Measurements from ENCODE around the gene TMEM212. TPM values are rescaled to one million over a fixed set of nuclear protein-coding genes. Genes with fewer than 3 reads are reported as not detected.

Gene TMEM212
- total RNA-seq, 1 experiment from 2014 or later = not detected

DNA sequence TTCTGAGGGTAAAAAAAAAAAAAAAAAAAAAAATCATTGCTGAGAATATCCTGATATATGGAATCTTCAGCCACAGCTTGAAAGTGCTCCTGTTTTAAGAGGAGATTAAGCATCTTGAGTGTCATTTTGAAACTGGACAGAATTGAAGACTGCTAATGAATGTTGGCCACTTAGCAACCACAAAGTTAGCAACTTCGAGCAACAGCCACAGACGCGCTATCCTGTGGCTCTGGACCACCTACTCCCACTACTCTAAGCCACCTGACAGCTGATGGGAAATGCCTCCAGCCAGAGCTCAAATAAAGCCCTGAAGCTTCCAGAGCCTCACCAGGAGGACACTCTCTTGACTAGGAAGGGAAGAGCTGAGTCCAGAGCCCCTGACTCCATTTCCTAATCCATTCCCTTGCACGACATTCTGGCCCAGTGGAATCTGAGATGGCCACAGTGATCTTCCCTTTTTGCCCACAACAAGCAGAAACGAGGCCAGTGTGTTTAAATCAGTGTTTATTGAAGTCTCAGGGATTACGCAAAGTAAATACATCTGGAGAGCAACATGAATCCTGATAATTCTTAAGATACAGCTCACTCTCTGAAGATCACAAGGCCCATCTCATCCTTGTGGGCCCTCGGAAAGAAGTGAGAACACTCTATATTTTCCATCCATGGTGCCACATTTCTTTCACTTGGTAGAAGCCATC is 58.6 kb downstream of the TMEM212 start:
- no peaks in the 10 kb centered on the region for H3K27me3 ChIP-seq (ENCODE audit: insufficient read depth, low read length)
- no peaks in the 10 kb centered on the region for H3K9me3 ChIP-seq (ENCODE audit: control insufficient read depth, low read depth, low read length)
- no peak overlapping the region for H3K9ac ChIP-seq (ENCODE audit: extremely low read depth, insufficient read length, low read length)
- no peak overlapping the region for H3K23ac ChIP-seq (ENCODE audit: insufficient read length, low read depth, low read length)
- TF ChIP-seq, protein P1, sequence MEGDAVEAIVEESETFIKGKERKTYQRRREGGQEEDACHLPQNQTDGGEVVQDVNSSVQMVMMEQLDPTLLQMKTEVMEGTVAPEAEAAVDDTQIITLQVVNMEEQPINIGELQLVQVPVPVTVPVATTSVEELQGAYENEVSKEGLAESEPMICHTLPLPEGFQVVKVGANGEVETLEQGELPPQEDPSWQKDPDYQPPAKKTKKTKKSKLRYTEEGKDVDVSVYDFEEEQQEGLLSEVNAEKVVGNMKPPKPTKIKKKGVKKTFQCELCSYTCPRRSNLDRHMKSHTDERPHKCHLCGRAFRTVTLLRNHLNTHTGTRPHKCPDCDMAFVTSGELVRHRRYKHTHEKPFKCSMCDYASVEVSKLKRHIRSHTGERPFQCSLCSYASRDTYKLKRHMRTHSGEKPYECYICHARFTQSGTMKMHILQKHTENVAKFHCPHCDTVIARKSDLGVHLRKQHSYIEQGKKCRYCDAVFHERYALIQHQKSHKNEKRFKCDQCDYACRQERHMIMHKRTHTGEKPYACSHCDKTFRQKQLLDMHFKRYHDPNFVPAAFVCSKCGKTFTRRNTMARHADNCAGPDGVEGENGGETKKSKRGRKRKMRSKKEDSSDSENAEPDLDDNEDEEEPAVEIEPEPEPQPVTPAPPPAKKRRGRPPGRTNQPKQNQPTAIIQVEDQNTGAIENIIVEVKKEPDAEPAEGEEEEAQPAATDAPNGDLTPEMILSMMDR (conservative IDR thresholded peaks at IDR 0.05) = no peak
- H3K27me3 Mint-ChIP-seq (ENCODE audit: low read depth) = no peaks in the 10 kb centered on the region
- no peaks in the 10 kb centered on the region for H3K4me1 ChIP-seq (ENCODE audit: insufficient read depth, low read length)
- no peak overlapping the region for H4K5ac ChIP-seq (ENCODE audit: insufficient read length, low read depth, low read length)
- no peak overlapping the region for H2BK5ac ChIP-seq (ENCODE audit: insufficient read length, low read length)
- H2BK15ac ChIP-seq (ENCODE audit: low read depth, low read length) = no peak overlapping the region
- H3K27ac Mint-ChIP-seq = no peak overlapping the region
- no peak overlapping the region for H2AK5ac ChIP-seq (ENCODE audit: insufficient read length, low read length)
- no peak overlapping the region for H3K14ac ChIP-seq (ENCODE audit: insufficient read depth, low read length)
- H3K18ac ChIP-seq (ENCODE audit: insufficient read length, low read depth, low read length) = no peak overlapping the region
- peaks cover 6 to 11% (median 8%) of the 10 kb centered on the region in 3 experiments for H3K36me3 Mint-ChIP-seq (ENCODE audit: insufficient read depth in 1 of 3, low read depth in 3 of 3)
- H3T11ph ChIP-seq (ENCODE audit: low read length) = no peak overlapping the region
- no peak overlapping the region for H4K8ac ChIP-seq (replicated peaks; ENCODE audit: insufficient read length, low read depth, low read length)
- H3K27ac ChIP-seq (ENCODE audit: insufficient read length, low read depth, low read length) = no peak overlapping the region
- H4K91ac ChIP-seq (ENCODE audit: insufficient read length, low read depth, low read length) = no peak overlapping the region
- peaks cover 3% of the 10 kb centered on the region in 2 experiments for H3K4me1 Mint-ChIP-seq
- H3K79me2 ChIP-seq (ENCODE audit: insufficient read depth, low read length) = no peaks in the 10 kb centered on the region
- H2BK12ac ChIP-seq (ENCODE audit: insufficient read length, low read depth, low read length) = no peak overlapping the region
- H3K56ac ChIP-seq (ENCODE audit: insufficient read length, low read depth, low read length) = no peak overlapping the region
- peaks cover 8 to 11% of the 10 kb centered on the region in 2 experiments; a peak in 4 of 5 replicates for H3K9me3 Mint-ChIP-seq
- no peaks in the 10 kb centered on the region for H3K79me1 ChIP-seq (ENCODE audit: insufficient read depth, low read depth, low read length, poor library complexity, severe bottlenecking)
- H3K23me2 ChIP-seq (ENCODE audit: insufficient read length, low read depth, low read length, poor library complexity, severe bottlenecking) = no peaks in the 10 kb centered on the region
- no peak overlapping the region for H2AFZ ChIP-seq (ENCODE audit: low read length)
- H4K20me1 ChIP-seq (ENCODE audit: control insufficient read depth, insufficient read depth, insufficient read length) = no peaks in the 10 kb centered on the region
- H3K4me3 Mint-ChIP-seq = no peak overlapping the region
- no peak overlapping the region for H3K4me2 ChIP-seq (ENCODE audit: insufficient read depth, insufficient read length, low read length)
- no peak overlapping the region for H3K4ac ChIP-seq (ENCODE audit: low read depth, low read length)
- DNase-seq = no peak
- no peak overlapping the region for H2BK120ac ChIP-seq (ENCODE audit: low read depth, low read length, poor library complexity, severe bottlenecking)
- no peak overlapping the region for H2BK20ac ChIP-seq (ENCODE audit: low read depth, low read length, poor library complexity, severe bottlenecking)
- no CpG with 5 or more reads among the region's 7 CpGs for WGBS (ENCODE audit: extremely low coverage, insufficient read length, low lambda C conversion rate)

Data from H9 (cell line).